Measurements from ENCODE around the gene USF2.

USF2 gene

DNA sequence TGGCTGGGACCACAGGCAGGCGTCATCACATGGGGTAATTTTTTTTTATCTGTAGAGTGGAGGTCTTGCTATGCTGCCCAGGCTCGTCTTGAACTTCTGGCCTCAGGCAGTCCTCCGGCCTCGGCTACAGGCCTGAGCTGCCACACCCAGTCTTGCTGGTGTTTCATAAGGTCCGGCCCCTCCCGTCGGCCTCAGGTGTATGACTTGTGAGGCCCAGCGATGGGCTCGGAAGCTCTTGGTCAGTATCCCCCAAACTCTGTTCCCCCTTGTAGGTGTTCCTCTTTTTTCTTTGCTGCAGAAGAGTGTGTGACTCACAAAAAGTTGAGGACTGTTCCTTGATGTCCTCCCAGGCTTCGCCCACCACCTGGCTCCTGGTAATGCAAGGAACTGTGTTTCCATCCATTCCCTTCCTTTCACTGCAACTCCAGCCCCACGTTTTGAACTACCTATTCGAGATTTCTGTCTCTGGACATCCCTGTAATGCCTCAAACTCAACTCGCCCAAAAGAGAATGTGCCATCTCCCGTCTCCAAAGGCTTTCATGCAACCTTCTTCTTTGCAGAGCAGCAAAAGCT, 5.0 kb downstream of the USF2 start:
- DNase-seq (ENCODE audit: low read depth): no peak
- no peak overlapping the region for H3K4me3 ChIP-seq (replicated peaks; ENCODE audit: low read depth, low read length)
- TF ChIP-seq, protein P1, sequence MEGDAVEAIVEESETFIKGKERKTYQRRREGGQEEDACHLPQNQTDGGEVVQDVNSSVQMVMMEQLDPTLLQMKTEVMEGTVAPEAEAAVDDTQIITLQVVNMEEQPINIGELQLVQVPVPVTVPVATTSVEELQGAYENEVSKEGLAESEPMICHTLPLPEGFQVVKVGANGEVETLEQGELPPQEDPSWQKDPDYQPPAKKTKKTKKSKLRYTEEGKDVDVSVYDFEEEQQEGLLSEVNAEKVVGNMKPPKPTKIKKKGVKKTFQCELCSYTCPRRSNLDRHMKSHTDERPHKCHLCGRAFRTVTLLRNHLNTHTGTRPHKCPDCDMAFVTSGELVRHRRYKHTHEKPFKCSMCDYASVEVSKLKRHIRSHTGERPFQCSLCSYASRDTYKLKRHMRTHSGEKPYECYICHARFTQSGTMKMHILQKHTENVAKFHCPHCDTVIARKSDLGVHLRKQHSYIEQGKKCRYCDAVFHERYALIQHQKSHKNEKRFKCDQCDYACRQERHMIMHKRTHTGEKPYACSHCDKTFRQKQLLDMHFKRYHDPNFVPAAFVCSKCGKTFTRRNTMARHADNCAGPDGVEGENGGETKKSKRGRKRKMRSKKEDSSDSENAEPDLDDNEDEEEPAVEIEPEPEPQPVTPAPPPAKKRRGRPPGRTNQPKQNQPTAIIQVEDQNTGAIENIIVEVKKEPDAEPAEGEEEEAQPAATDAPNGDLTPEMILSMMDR (IDR thresholded peaks at IDR 0.05; ENCODE audit: low read length, missing control alignments): no peak

DNA sequence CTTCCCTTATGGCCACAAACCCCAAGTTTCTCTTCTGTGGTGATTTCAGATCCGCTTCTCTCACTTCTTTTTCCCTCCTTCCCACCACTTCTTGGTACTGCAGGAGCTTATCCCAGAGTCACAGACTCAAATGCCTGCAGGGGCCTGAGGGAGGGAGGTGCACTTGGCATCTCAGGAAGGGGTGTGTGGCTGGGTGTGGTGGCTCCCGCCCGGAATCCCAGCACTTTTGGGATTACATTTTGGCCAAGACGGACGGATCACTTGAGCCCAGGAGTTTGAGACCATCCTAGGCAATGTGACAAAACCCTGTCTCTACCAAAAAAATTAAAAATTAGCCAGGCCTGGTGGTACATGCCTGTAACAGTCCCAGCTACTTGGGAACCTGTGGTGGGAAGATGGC, 5.6 kb downstream of the USF2 start:
- no peak overlapping the region for H3K4me3 ChIP-seq (replicated peaks; ENCODE audit: low read depth, low read length)
- no peak for DNase-seq (ENCODE audit: low read depth)
- TF ChIP-seq, protein P1 (IDR thresholded peaks at IDR 0.05; ENCODE audit: low read length, missing control alignments): no peak

DNA sequence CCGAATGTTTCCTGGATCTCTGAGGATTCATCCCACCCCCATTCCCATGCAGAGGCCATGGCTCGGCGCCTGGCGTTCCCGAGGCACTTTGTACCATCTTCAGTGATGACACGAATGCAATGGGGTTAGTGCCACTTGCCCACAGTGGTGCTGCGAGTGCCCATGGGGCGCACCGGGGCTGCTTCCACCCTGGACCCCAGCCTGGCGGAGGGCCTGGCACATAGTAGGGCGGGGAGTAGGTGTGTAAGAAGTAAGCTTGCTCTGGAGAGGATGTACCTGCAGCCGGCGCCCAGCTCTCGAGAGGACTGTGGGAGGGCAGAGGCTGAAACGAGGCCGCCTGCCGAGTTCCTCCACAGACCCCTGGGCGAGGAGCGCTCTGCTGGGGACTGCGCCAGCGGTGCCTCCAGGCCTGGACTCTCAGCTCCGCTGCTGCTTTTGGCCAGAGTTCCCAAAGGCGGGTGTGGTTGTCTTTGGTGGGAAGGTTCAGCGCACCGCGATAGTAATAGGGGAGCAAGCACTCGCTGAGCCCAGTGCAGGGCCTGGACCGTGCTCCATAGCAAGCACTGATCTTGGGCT, 8.0 kb downstream of the USF2 start:
- TF ChIP-seq, protein P1 (IDR thresholded peaks at IDR 0.05; ENCODE audit: low read length, missing control alignments): no peak
- no peak for DNase-seq (ENCODE audit: low read depth)
- no peak overlapping the region for H3K4me3 ChIP-seq (replicated peaks; ENCODE audit: low read depth, low read length)

DNA sequence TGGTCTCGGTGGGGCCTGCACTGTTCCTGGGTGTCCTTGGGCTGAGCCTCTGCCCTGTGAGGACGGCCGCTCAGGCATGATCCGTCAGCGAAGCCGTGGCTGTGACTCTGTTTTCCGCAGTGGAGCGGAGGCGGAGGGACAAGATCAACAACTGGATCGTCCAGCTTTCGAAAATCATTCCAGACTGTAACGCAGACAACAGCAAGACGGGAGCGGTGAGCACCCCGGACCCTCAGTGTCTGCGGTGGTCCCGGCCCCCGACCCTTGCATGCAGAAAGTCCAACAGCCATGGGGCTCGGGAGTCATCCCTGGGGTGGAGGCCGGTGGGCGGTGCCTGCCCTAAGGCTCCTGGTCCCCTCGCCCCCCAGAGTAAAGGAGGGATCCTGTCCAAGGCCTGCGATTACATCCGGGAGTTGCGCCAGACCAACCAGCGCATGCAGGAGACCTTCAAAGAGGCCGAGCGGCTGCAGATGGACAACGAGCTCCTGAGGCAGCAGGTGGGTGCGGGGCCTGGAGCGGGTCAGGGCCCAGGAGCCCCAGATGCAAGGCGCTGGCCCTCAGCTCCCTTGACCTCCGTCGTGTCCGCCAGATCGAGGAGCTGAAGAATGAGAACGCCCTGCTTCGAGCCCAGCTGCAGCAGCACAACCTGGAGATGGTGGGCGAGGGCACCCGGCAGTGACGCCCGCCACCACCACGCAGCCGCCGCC, 10.0 kb downstream of the USF2 start:
- no peak overlapping the region for H3K4me3 ChIP-seq (replicated peaks; ENCODE audit: low read depth, low read length)
- TF ChIP-seq, protein P1 (IDR thresholded peaks at IDR 0.05; ENCODE audit: low read length, missing control alignments): no peak
- DNase-seq (ENCODE audit: low read depth): no peak

DNA sequence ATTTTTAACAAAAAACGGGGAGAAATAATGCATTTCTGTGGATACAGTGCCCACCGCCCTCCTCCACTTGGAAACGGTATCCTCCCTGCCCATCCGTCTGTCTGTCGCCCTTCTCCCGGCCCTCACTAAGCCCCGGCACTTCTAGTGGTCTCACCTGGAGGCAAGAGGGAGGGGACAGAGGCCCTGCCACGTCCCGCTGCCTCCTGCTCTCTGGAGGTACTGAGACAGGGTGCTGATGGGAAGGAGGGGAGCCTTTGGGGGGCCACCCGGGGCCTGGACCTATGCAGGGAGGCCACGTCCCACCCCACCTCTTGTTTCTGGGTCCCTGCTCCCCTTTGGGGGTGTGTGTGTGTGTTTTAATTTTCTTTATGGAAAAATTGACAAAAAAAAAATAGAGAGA, 10.6 kb downstream of the USF2 start:
- TF ChIP-seq, protein P1 (IDR thresholded peaks at IDR 0.05; ENCODE audit: low read length, missing control alignments): no peak
- no peak for DNase-seq (ENCODE audit: low read depth)
- H3K4me3 ChIP-seq (replicated peaks; ENCODE audit: low read depth, low read length): no peak overlapping the region

DNA sequence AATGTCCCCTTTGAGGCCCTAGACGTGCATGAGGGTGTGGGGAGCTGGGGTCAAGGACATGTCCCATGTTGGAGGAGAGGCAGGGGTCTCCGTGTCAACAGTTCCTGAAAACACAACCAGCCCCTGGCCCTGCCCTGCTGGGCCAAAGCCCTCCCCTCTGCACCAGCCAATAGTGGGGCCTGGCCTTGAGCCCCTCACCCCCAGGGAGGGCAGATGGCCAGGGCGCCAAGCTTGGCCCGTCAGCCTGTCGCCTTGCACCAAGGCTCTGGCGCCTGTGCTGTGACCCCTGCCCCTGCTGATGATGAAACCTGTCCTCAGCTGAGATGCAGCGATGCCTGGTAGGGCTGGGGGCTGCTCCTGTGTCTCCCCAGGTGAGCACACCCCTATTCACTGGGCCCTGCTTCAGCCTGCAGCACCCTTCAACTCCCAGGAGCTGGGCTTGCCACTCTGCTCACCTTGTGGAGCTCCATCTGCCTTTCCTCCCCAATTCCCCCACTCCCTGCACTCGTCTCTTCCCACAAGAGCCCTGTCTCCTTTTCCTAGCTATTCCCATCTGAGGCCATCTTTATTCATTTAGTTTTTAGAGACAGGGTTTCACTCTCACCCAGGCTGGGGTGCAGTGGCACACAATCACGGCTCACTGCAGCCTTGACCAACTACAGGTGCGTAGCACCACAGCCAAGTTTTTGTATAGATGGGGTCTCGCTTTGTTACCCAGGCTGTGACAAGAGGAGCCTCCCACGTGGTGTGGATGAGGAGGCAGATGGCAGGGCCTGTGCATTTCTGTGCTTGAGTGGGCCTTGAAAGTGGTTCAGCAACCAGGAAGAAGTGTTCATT, 11.4 kb downstream of the USF2 start:
- TF ChIP-seq, protein P1 (IDR thresholded peaks at IDR 0.05; ENCODE audit: low read length, missing control alignments): no peak
- no peak for DNase-seq (ENCODE audit: low read depth)
- H3K4me3 ChIP-seq (replicated peaks; ENCODE audit: low read depth, low read length): no peak overlapping the region

Data from fibroblast of pulmonary artery (primary cell).